T-helper 9 cell (primary cell): ENCODE results near the gene NR2F1-AS1.

Source experiments
- DNase-seq: peaks from one replicate; pipeline ENCODE4 v3.0.0-alpha.2; 2020

NR2F1-AS1 gene

GRCh38 chr5:93603078-93603792 is 22.2 kb upstream of the NR2F1-AS1 start:
- no peak for DNase-seq

DNA sequence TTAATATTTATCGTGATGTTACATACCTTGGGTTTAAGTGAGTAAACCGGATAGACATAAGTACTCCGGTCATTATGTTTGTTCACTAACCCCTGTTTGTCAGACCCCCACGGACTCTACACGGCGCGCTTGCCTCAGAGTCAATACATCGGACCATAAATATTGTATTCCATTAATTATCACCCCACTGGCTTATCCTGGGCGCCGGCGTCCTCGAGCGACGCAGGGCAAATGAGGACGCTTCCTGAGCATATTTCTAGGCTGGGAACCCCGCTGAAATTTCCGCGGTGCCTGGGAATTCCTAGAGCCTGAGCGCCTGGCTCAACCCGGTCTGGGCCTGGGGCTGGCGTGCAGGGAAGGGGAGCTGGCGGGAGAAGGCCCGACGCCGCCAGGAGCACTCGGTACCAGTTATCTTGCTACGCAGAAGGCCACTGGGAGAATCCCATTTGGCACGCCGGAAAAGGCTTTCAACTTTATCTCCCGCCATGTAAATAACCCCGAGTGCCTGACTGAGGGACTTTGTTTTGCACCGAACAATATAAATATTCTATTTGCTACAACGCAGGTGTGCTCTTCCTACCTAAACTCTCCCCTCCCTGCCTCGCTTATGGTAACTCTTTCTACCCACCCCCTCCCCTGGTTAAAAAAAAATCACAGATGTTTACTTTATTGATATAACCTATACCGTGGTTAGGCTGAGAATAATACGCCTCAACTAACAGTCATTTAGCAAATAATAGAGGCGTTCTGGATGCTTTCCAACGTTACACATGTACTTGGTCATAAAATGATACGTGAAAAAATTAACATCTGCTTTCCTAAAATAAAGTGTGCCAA is 21.4 kb upstream of the NR2F1-AS1 start:
- DNase-seq: no peak

DNA sequence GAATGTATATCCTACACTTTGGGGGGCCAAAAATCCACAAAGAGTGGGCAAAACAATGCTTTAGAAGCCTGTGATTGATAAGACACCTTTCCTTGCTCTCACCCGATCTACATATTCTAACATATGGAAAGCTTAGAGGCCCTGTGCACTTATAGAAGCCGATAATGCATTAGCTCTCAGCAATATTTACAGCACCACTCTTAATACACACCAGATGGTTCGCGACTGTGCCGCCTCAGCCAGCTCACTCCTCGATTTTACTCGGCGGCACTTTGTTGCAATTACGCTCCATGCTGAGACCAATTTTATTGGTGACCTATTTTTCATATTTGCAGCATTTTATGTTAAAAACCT is 20.8 kb upstream of the NR2F1-AS1 start:
- DNase-seq: no peak

DNA sequence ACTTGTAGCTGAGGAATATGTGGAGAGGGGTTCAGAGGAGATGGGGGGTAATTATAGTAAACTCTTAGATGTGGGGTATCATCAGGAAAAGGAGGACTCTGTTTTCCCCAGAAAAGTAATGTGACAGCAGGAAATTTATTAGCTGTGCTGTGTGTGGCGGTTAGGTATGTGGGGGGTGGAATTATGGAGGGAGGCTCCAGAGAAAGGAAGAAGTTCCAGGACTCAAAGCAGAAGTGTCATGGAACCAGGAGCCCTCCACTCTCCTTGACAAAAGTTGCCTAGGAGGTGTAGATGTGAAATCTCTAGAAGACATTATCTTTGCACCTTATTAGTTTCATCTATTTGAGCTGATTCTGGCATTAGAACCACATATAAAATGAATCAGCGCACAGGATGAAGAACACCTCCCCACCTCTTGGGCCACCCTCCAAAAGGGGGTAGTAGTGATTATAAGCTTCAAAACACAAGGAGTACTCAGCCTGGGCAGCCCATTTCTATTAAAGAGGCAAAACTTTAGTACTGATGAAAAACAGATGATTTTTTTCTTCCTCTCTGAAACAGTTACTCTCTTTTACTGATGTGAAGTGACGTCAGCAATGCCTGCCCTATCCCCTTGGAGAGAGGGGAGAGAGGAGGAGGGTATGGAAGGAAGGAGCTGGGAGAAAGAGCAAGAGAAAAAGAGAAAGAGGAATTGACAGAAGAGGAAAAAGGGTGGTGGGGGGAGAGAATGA is 20.2 kb upstream of the NR2F1-AS1 start:
- no peak for DNase-seq

GRCh38 chr5:93600409-93601070 is 19.5 kb upstream of the NR2F1-AS1 start:
- DNase-seq: no peak

DNA sequence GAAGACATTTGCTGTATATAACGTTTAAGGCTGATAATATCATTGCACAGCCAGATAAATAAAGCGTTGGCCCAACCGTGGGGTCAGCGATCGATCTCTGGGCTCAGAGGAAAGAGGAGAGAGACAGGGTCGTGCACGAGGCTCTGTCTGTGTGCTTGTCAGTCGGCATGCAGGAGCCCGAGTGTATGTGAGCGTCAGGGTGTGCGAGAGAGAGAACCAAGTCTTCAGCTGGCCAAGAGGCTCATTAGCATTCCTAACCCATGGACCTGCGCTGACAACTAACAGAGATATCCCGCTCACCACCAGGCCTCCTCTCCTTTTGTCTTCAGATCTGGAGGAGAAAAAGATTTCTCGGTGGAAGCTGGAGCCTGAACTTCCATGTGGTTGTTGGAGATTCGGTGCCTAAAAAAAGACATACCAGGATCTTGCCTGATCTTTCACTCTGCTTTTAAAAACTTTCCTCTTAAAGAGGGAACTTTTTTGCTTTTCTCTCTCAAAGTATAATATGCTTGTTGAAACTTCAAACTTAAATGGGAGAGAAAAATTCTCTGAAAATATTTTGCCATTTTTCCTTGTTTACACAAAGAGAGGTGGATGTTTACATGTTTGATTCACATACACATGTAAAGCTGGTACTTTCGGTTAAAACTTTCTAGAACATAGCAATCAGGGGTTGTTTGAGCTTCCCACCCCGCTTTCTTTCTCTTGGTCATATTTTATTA is 18.5 kb upstream of the NR2F1-AS1 start:
- DNase-seq: no peak

DNA sequence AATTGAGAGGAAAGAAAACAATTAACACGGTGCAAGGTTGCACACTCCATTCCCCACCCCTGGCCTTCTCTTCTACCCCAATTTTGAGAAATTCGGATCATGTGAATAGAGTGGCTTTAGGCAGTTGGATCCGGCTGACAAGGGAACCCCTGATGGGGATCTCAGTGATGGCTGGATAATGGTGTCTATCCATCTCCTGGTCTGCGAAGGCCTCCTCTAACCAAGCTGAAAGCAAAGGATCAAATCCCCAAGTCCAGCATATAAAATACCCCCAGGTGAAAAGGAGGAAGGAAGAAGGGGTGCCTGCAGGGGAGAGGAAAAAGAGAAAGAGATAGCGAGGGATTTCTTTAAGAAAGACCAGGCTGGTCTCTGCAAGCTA is 18.0 kb upstream of the NR2F1-AS1 start:
- DNase-seq: no peak

DNA sequence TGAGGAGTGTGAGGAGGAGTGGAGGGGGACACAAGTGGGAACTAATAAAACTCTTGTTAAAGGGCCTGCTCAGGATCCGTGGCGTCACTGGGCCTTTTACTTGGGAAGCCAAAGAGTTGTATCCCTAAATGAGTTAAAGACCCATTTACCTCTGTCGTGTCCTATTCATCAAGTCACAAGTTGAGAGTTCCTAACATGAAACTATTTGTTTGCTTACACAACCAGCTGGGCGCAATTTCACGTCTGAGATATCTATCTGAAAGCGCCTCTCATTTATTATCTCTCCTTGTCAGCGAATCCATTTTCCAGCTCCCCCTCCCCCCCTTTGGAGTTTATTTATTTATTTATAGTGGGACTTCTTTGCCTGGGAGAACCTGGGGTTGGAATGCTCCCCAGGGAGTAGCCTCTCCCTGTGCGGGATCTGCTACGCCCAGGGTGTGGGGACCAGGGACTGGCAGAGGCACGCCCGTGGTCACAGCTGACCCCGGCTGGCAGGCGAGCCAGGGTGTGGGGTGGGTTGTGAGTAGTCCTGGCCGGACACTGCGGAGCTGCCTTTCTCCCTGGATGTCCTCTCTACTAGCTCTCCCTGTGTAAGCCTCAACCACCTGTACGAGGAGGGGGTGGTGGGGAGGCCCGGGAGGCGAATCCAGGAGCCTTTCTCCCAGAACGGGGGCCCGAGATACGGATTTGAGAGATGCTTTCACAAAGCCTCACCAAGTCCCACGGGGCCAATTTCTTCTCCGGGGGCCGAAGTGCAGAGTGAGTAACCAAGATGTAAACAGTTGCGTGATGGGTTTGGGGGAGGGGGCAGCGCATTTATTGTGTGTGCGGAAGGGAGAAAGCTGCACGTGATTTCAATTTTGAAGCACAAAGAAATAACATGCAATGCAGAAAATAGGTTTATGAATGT is 17.3 kb upstream of the NR2F1-AS1 start:
- no peak for DNase-seq

DNA sequence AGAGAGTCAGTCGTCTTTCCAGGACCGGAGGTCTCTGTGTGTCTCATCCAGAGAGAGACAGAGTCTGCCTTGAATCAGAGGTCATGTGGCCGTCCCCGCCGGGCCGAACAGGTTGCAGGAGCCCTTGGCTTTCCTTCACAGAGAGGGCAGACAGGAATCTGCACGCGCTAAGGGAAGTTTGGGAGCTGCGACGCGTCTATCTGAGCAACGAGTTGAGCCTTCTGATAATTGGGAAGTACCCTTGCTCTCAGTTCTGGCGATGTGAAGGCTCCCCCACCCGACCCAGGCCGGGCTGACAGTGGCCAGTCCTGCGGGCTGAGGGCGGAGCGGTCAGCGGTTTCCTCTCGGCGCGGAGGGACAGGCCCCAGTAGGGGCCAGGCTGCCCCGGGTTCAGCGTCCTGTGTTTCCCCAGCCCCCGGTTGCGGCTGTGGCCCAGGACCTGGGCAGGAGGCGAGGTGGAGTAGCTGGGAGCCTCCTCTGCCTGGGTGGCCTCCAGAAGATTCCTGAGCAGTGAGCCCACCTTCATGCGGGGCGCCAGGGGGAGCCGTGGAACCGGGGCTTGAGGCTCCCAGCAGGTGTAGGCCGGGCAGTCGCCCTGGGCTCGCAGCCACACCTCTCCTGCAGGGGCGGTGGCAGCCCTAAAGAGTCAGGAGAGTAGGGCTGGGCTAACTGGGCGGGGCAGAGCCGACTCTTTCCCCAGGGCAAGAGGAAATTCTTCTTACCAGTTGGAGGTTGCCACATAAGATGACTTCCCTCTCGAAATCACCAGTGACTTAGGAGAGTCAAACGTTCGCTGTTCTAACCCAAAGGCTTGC is 15.9 kb upstream of the NR2F1-AS1 start:
- no peak for DNase-seq

DNA sequence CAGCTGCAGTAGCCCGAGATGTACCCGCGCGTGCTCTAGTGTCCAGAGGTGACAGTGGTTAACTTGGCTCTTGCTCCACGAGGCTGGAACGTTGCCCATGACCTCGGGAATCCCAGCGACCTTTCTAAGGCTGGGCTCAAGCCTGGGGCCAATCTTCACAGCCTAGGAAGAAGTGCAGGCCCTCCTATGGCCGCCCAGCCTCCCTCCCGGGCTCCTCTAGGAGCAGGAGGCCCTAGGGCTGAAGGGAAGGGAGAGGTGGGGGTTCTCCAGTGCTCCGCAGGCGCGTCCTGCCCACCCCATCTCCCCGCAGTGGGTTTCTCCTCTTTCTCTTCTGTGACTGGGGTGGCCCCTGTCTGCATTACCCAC is 15.3 kb upstream of the NR2F1-AS1 start:
- no peak for DNase-seq

- DNase-seq: no peak
These were observed 14.6 kb upstream of the NR2F1-AS1 start for GRCh38 chr5:93595420-93596147.

GRCh38 chr5:93594591-93595419 is 13.8 kb upstream of the NR2F1-AS1 start:
- DNase-seq: no peak

DNA sequence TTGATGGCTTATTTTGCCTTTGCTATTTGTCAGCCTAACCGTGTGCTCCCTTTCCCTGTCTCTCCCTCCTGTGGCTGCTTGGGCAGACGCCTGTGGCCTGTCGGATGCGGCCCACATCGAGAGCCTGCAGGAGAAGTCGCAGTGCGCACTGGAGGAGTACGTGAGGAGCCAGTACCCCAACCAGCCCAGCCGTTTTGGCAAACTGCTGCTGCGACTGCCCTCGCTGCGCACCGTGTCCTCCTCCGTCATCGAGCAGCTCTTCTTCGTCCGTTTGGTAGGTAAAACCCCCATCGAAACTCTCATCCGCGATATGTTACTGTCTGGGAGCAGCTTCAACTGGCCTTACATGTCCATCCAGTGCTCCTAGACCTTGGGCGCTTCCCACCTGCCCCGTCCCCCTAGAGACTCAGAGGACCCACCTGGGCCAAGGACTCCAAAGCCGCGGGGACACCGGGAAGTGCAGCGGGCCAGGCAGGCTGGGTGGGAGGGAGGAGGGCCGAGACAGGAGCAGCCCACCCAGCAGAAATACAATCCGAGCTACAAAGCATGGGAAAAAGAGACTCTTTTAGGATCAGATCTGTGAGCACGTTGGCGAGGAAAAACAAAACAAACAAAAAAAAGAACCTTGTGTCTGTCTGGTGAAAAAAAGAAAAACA is 12.6 kb upstream of the NR2F1-AS1 start:
- DNase-seq: no peak

DNA sequence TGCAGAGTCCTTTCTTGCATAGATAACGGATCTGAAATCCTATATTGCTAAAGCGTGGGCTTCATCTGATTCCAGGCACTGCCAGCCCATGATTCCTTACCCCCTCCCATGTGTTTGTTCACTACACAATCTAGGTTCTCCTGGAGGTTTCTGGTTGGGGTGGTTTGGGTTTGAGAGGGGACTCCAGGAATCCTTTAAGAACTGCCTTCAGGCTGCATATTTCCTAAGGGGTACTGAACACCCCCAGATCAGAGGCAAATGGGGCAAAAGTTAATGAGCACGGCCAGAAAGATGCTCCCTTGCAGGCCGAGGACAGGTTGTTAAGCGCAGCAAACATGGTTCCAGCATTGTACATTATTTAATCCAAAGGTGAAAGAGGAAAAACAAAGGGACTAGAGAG is 11.9 kb upstream of the NR2F1-AS1 start:
- DNase-seq: no peak

DNA sequence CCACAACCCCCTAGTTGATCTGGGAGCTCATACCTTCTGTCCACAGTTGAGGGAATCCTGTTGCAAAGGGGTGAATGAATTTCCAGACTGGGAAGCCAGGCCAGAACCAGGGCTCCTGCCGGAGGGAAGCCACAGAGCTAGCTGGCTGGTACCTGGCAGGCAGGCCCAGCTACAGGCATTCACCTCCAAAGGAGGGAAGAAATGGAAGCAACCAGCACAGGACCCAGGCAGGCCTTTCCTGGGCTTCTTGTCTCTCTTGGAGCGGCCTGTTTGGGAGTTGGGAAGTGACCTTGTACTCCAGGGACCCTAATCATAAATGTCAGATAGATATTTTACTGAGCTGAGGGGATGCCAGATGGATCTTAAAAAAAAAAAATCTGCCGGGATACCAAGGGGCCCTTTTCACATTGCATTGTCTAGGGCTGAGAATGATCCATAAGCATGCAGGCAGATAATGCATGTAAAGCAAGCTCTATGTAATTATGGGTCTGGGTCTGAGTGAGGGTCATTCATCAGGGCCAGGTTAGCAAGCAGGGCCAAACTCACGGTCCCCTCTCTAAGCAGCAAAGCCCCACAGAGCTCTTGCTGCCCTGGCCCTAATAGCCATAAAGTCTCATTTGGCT is 10.4 kb upstream of the NR2F1-AS1 start:
- DNase-seq: no peak

GRCh38 chr5:93590493-93590892 is 9.5 kb upstream of the NR2F1-AS1 start:
- no peak for DNase-seq

- no peak for DNase-seq
These were observed 8.8 kb upstream of the NR2F1-AS1 start for GRCh38 chr5:93589829-93590215.
